ENCODE results near the gene ALDH1A2.

ALDH1A2 gene

GRCh38 chr15:57993409-57994145, 71.9 kb downstream of the ALDH1A2 start:
- Histone ChIP-seq H3K27me3 (ENCODE audit: insufficient read depth, low read length) (no peaks in the 10 kb centered on the region), H3K36me3 (ENCODE audit: insufficient read depth, low read length) (no peaks in the 10 kb centered on the region), H3K4me1 (ENCODE audit: insufficient read depth, low read length) (no peaks in the 10 kb centered on the region), H3K9ac (ENCODE audit: low read depth, low read length) (no peak overlapping the region), H3K4me3 (ENCODE audit: low read length) (no peak overlapping the region), H3K9me3 (ENCODE audit: insufficient read depth, low read depth, low read length) (no peaks in the 10 kb centered on the region), H3K27ac (ENCODE audit: low read depth, low read length) (no peak overlapping the region)
- 89% methylated on average over 3 of the region's 3 CpGs for WGBS

GRCh38 chr15:57992761-57993355, 72.7 kb downstream of the ALDH1A2 start:
- 90% methylated on average over 6 of the region's 6 CpGs for WGBS
- Histone ChIP-seq H3K27ac (ENCODE audit: low read depth, low read length) (no peak overlapping the region), H3K36me3 (ENCODE audit: insufficient read depth, low read length) (no peaks in the 10 kb centered on the region), H3K9ac (ENCODE audit: low read depth, low read length) (no peak overlapping the region), H3K4me3 (ENCODE audit: low read length) (no peak overlapping the region), H3K4me1 (ENCODE audit: insufficient read depth, low read length) (no peaks in the 10 kb centered on the region), H3K27me3 (ENCODE audit: insufficient read depth, low read length) (no peaks in the 10 kb centered on the region), H3K9me3 (ENCODE audit: insufficient read depth, low read depth, low read length) (no peaks in the 10 kb centered on the region)

- no peak overlapping the region for H3K4me3 ChIP-seq (ENCODE audit: low read length)
- H3K9me3 ChIP-seq (ENCODE audit: insufficient read depth, low read depth, low read length) = no peaks in the 10 kb centered on the region
- H3K27me3 ChIP-seq (ENCODE audit: insufficient read depth, low read length) = no peaks in the 10 kb centered on the region
- H3K27ac ChIP-seq (ENCODE audit: low read depth, low read length) = no peak overlapping the region
- H3K9ac ChIP-seq (ENCODE audit: low read depth, low read length) = no peak overlapping the region
- WGBS = 76% methylated on average over 2 of the region's 3 CpGs
- H3K36me3 ChIP-seq (ENCODE audit: insufficient read depth, low read length) = no peaks in the 10 kb centered on the region
- no peaks in the 10 kb centered on the region for H3K4me1 ChIP-seq (ENCODE audit: insufficient read depth, low read length)
Observed at GRCh38 chr15:57973534-57973933, 92.0 kb downstream of the ALDH1A2 start.

DNA sequence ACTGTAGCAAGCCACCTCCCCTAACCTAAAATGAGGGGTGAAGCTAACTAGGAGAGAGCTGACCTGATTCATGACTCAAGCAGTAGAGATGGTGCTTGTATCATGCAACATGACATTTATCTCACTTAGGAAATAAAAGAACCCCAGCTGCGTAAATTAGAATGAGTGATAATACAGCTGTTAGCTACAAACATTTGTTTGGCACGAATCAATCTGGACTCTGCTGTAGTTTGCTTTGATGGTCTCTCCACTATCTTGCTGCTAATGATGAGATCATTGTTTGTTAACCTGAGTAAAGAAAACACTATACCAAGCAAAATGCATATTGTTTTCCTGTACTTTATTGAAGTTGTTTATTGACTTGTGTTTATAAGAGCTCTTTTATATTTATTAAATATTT, 92.6 kb downstream of the ALDH1A2 start:
- Histone ChIP-seq H3K9me3 (ENCODE audit: insufficient read depth, low read depth, low read length) (no peaks in the 10 kb centered on the region), H3K27ac (ENCODE audit: low read depth, low read length) (no peak overlapping the region), H3K4me3 (ENCODE audit: low read length) (no peak overlapping the region), H3K9ac (ENCODE audit: low read depth, low read length) (no peak overlapping the region), H3K36me3 (ENCODE audit: insufficient read depth, low read length) (no peaks in the 10 kb centered on the region), H3K27me3 (ENCODE audit: insufficient read depth, low read length) (no peaks in the 10 kb centered on the region), H3K4me1 (ENCODE audit: insufficient read depth, low read length) (no peaks in the 10 kb centered on the region)
- 84% methylated on average over 2 of the region's 2 CpGs for WGBS

- Histone ChIP-seq H3K36me3 (ENCODE audit: insufficient read depth, low read length) (no peaks in the 10 kb centered on the region), H3K27me3 (ENCODE audit: insufficient read depth, low read length) (no peaks in the 10 kb centered on the region), H3K4me3 (ENCODE audit: low read length) (no peak overlapping the region), H3K4me1 (ENCODE audit: insufficient read depth, low read length) (no peaks in the 10 kb centered on the region), H3K27ac (ENCODE audit: low read depth, low read length) (no peak overlapping the region), H3K9ac (ENCODE audit: low read depth, low read length) (no peak overlapping the region), H3K9me3 (ENCODE audit: insufficient read depth, low read depth, low read length) (no peaks in the 10 kb centered on the region)
Observed at GRCh38 chr15:57969996-57970395, 95.5 kb downstream of the ALDH1A2 start.

GRCh38 chr15:57969355-57969754, 96.2 kb downstream of the ALDH1A2 start:
- no peaks in the 10 kb centered on the region for H3K4me1 ChIP-seq (ENCODE audit: insufficient read depth, low read length)
- H3K9ac ChIP-seq (ENCODE audit: low read depth, low read length) = no peak overlapping the region
- H3K4me3 ChIP-seq (ENCODE audit: low read length) = no peak overlapping the region
- H3K27ac ChIP-seq (ENCODE audit: low read depth, low read length) = no peak overlapping the region
- H3K36me3 ChIP-seq (ENCODE audit: insufficient read depth, low read length) = no peaks in the 10 kb centered on the region
- H3K27me3 ChIP-seq (ENCODE audit: insufficient read depth, low read length) = no peaks in the 10 kb centered on the region
- no peaks in the 10 kb centered on the region for H3K9me3 ChIP-seq (ENCODE audit: insufficient read depth, low read depth, low read length)
- WGBS = 77% methylated on average over 5 of the region's 5 CpGs

GRCh38 chr15:57962887-57963286, 102.6 kb downstream of the ALDH1A2 start:
- no peak overlapping the region for H3K9ac ChIP-seq (ENCODE audit: low read depth, low read length)
- no peaks in the 10 kb centered on the region for H3K36me3 ChIP-seq (ENCODE audit: insufficient read depth, low read length)
- no peaks in the 10 kb centered on the region for H3K4me1 ChIP-seq (ENCODE audit: insufficient read depth, low read length)
- WGBS = 92% methylated on average over 4 of the region's 4 CpGs
- H3K9me3 ChIP-seq (ENCODE audit: insufficient read depth, low read depth, low read length) = no peaks in the 10 kb centered on the region
- H3K27ac ChIP-seq (ENCODE audit: low read depth, low read length) = no peak overlapping the region
- no peak overlapping the region for H3K4me3 ChIP-seq (ENCODE audit: low read length)
- no peaks in the 10 kb centered on the region for H3K27me3 ChIP-seq (ENCODE audit: insufficient read depth, low read length)

- Histone ChIP-seq H3K27ac (ENCODE audit: low read depth, low read length) (no peak overlapping the region), H3K9me3 (ENCODE audit: insufficient read depth, low read depth, low read length) (no peaks in the 10 kb centered on the region), H3K36me3 (ENCODE audit: insufficient read depth, low read length) (no peaks in the 10 kb centered on the region), H3K4me3 (ENCODE audit: low read length) (no peak overlapping the region), H3K4me1 (ENCODE audit: insufficient read depth, low read length) (no peaks in the 10 kb centered on the region), H3K27me3 (ENCODE audit: insufficient read depth, low read length) (no peaks in the 10 kb centered on the region), H3K9ac (ENCODE audit: low read depth, low read length) (no peak overlapping the region)
- 97% methylated on average over 4 of the region's 4 CpGs for WGBS
Observed at GRCh38 chr15:57961919-57962318, 103.6 kb downstream of the ALDH1A2 start.

GRCh38 chr15:57957113-57957512, 108.4 kb downstream of the ALDH1A2 start:
- H3K9ac ChIP-seq (ENCODE audit: low read depth, low read length) = no peak overlapping the region
- 91% methylated on average over 5 of the region's 5 CpGs for WGBS
- no peaks in the 10 kb centered on the region for H3K9me3 ChIP-seq (ENCODE audit: insufficient read depth, low read depth, low read length)
- no peaks in the 10 kb centered on the region for H3K36me3 ChIP-seq (ENCODE audit: insufficient read depth, low read length)
- H3K27me3 ChIP-seq (ENCODE audit: insufficient read depth, low read length) = no peaks in the 10 kb centered on the region
- H3K4me1 ChIP-seq (ENCODE audit: insufficient read depth, low read length) = no peaks in the 10 kb centered on the region
- no peak overlapping the region for H3K4me3 ChIP-seq (ENCODE audit: low read length)
- no peak overlapping the region for H3K27ac ChIP-seq (ENCODE audit: low read depth, low read length)

DNA sequence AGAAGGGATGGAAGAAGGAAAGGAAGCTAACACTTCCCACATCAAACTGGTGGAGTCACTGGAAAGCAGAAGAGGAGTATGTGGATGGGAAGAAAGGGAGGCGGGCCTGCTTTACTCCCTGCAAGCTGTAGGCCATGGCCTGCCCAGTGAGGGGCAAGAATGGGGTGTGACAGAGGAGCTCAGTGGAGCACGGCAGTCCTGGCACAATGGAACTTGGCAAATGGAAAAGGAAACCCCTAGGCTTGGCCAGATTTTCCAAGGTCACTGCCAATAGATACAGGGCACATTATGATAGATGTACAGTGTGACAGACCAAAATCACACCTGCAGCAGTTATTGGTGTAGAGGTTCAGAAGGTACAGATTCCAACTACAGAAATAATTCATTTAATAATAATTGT, 111.6 kb downstream of the ALDH1A2 start:
- H3K4me1 ChIP-seq (ENCODE audit: insufficient read depth, low read length) = no peaks in the 10 kb centered on the region
- no peaks in the 10 kb centered on the region for H3K9me3 ChIP-seq (ENCODE audit: insufficient read depth, low read depth, low read length)
- no peak overlapping the region for H3K9ac ChIP-seq (ENCODE audit: low read depth, low read length)
- H3K27me3 ChIP-seq (ENCODE audit: insufficient read depth, low read length) = no peaks in the 10 kb centered on the region
- no peak overlapping the region for H3K4me3 ChIP-seq (ENCODE audit: low read length)
- H3K27ac ChIP-seq (ENCODE audit: low read depth, low read length) = no peak overlapping the region
- WGBS = 91% methylated on average over 2 of the region's 2 CpGs
- H3K36me3 ChIP-seq (ENCODE audit: insufficient read depth, low read length) = no peaks in the 10 kb centered on the region

DNA sequence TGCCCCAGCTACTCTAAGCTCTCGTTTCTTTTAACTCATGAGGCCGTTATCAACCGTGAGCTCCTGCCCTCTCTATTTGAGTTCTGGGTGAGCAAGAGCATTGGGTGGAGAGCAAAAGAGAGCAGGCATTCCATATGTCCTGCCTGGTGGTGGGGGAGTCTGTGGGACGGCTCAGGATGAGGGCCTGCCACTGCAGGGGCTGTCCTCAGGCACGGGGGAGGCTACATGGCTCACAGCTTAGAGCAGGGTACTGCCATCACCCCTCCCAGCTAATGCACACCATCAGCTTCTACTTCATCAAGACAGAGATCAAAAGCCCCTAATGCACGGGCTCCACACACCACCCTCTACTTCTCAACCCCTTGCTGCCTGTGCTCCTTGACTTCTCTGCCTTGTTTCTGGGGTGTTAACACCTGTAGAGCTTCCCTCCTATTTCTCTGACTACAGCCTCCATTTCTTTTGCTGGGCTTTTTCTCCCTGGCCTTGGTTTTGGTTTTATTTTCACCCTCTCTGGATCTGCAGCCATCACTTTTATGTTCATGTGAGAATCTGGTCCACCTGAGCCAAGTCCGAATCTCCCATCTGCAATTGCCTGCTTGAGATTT, 114.1 kb downstream of the ALDH1A2 start:
- Histone ChIP-seq H3K9me3 (ENCODE audit: insufficient read depth, low read depth, low read length) (no peaks in the 10 kb centered on the region), H3K4me3 (ENCODE audit: low read length) (no peak overlapping the region), H3K36me3 (ENCODE audit: insufficient read depth, low read length) (no peaks in the 10 kb centered on the region), H3K27me3 (ENCODE audit: insufficient read depth, low read length) (no peaks in the 10 kb centered on the region), H3K9ac (ENCODE audit: low read depth, low read length) (no peak overlapping the region), H3K27ac (ENCODE audit: low read depth, low read length) (no peak overlapping the region), H3K4me1 (ENCODE audit: insufficient read depth, low read length) (peaks cover 5% of the 10 kb centered on the region; the same call in 1 of the 2 replicates)
- 88% methylated on average over 7 of the region's 7 CpGs for WGBS

Measured in HUES64 (cell line).